ENCODE measurements around the gene SMR3A.

SMR3A gene

DNA sequence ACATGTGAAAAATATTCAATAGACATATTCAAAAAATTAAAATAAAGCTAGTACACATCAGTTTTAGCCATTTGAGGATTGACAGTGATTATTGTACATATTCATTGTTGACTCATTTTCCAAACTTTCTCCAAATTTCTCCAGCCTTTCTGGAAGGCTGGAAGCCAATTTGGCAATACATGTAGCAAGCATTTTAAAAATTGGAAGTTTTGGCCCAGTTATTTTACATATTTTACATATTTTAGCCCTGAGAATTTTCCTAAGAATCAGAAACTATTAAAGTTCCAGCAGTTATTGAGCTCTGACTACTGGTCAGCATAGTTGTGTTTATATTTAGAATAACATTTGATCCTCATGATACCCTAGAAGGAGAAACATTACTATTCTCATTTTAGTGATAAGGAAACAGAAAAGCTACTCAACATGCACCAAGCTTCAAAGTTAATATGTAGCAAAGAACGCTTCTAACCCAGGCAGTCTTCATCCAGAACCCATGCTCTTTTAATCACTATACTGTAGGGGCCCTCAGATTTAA lies 22.6 kb upstream of the SMR3A start:
- TF ChIP-seq EZH2phosphoT487 (IDR thresholded peaks at IDR 0.05; ENCODE audit: borderline replicate concordance), result no peak
- TF ChIP-seq, protein P1, sequence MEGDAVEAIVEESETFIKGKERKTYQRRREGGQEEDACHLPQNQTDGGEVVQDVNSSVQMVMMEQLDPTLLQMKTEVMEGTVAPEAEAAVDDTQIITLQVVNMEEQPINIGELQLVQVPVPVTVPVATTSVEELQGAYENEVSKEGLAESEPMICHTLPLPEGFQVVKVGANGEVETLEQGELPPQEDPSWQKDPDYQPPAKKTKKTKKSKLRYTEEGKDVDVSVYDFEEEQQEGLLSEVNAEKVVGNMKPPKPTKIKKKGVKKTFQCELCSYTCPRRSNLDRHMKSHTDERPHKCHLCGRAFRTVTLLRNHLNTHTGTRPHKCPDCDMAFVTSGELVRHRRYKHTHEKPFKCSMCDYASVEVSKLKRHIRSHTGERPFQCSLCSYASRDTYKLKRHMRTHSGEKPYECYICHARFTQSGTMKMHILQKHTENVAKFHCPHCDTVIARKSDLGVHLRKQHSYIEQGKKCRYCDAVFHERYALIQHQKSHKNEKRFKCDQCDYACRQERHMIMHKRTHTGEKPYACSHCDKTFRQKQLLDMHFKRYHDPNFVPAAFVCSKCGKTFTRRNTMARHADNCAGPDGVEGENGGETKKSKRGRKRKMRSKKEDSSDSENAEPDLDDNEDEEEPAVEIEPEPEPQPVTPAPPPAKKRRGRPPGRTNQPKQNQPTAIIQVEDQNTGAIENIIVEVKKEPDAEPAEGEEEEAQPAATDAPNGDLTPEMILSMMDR (conservative IDR thresholded peaks at IDR 0.05; ENCODE audit: low read length), result no peak
- no peaks in the 10 kb centered on the region for H3K9me2 ChIP-seq (replicated peaks; ENCODE audit: low read depth, low read length)
- H4K20me1 ChIP-seq (ENCODE audit: insufficient read depth, low read length, poor library complexity, severe bottlenecking), result no peaks in the 10 kb centered on the region
- no peak overlapping the region for H2AFZ ChIP-seq (ENCODE audit: low read length)
- no peak overlapping the region for H3K4me2 ChIP-seq (ENCODE audit: low read depth, low read length, poor library complexity, severe bottlenecking)
- no peaks in the 10 kb centered on the region for H3F3A ChIP-seq (ENCODE audit: low read depth)
- H3K4me1 ChIP-seq (ENCODE audit: insufficient read depth, low read length, poor library complexity, severe bottlenecking), result no peaks in the 10 kb centered on the region
- no peak overlapping the region for H3K4me3 ChIP-seq (ENCODE audit: low read length, poor library complexity, severe bottlenecking)
- H3K9me3 ChIP-seq (ENCODE audit: insufficient read depth, low read depth, low read length), result no peaks in the 10 kb centered on the region
- H3K9ac ChIP-seq (ENCODE audit: low read depth, low read length, poor library complexity, severe bottlenecking), result no peak overlapping the region
- no peaks in the 10 kb centered on the region for H3K79me2 ChIP-seq (ENCODE audit: insufficient read depth, low read length)
- H3K27me3 ChIP-seq (ENCODE audit: insufficient read depth, low read length, poor library complexity, severe bottlenecking), result no peaks in the 10 kb centered on the region
- no peaks in the 10 kb centered on the region for H3K36me3 ChIP-seq (ENCODE audit: insufficient read depth, low read length)

GRCh38 chr4:70356185-70356584 lies 4.4 kb upstream of the SMR3A start:
- Histone ChIP-seq H4K20me1 (ENCODE audit: insufficient read depth, low read length, poor library complexity, severe bottlenecking) (no peaks in the 10 kb centered on the region), H3K36me3 (ENCODE audit: insufficient read depth, low read length) (no peaks in the 10 kb centered on the region), H3K9me3 (ENCODE audit: insufficient read depth, low read depth, low read length) (no peaks in the 10 kb centered on the region), H3K9me2 (replicated peaks; ENCODE audit: low read depth, low read length) (no peaks in the 10 kb centered on the region), H3K27me3 (ENCODE audit: insufficient read depth, low read length, poor library complexity, severe bottlenecking) (peaks cover 4% of the 10 kb centered on the region), H3K4me3 (ENCODE audit: low read length, poor library complexity, severe bottlenecking) (no peak overlapping the region), H3K4me2 (ENCODE audit: low read depth, low read length, poor library complexity, severe bottlenecking) (no peak overlapping the region), H3K9ac (ENCODE audit: low read depth, low read length, poor library complexity, severe bottlenecking) (no peak overlapping the region), H3F3A (ENCODE audit: low read depth) (no peaks in the 10 kb centered on the region), H3K79me2 (ENCODE audit: insufficient read depth, low read length) (no peaks in the 10 kb centered on the region), H2AFZ (ENCODE audit: low read length) (no peak overlapping the region), H3K4me1 (ENCODE audit: insufficient read depth, low read length, poor library complexity, severe bottlenecking) (no peaks in the 10 kb centered on the region)
- TF ChIP-seq, protein P1 (conservative IDR thresholded peaks at IDR 0.05; ENCODE audit: low read length), result no peak
- TF ChIP-seq EZH2phosphoT487 (IDR thresholded peaks at IDR 0.05; ENCODE audit: borderline replicate concordance), result no peak

GRCh38 chr4:70359115-70359661 lies 1.4 kb upstream of the SMR3A start:
- Histone ChIP-seq H3K79me2 (ENCODE audit: insufficient read depth, low read length) (no peaks in the 10 kb centered on the region), H3K9ac (ENCODE audit: low read depth, low read length, poor library complexity, severe bottlenecking) (no peak overlapping the region), H2AFZ (ENCODE audit: low read length) (no peak overlapping the region)

More at GRCh38 chr4:70359115-70359661, 1.4 kb upstream of the SMR3A start:
- Histone ChIP-seq H3K9me3 (ENCODE audit: insufficient read depth, low read depth, low read length) (no peaks in the 10 kb centered on the region), H3K4me1 (ENCODE audit: insufficient read depth, low read length, poor library complexity, severe bottlenecking) (no peaks in the 10 kb centered on the region), H4K20me1 (ENCODE audit: insufficient read depth, low read length, poor library complexity, severe bottlenecking) (no peaks in the 10 kb centered on the region), H3K36me3 (ENCODE audit: insufficient read depth, low read length) (no peaks in the 10 kb centered on the region), H3K4me2 (ENCODE audit: low read depth, low read length, poor library complexity, severe bottlenecking) (no peak overlapping the region), H3K27me3 (ENCODE audit: insufficient read depth, low read length, poor library complexity, severe bottlenecking) (no peaks in the 10 kb centered on the region), H3K9me2 (replicated peaks; ENCODE audit: low read depth, low read length) (no peaks in the 10 kb centered on the region), H3K4me3 (ENCODE audit: low read length, poor library complexity, severe bottlenecking) (no peak overlapping the region), H3F3A (ENCODE audit: low read depth) (no peaks in the 10 kb centered on the region)
- TF ChIP-seq, protein P1 (conservative IDR thresholded peaks at IDR 0.05; ENCODE audit: low read length), result no peak
- no peak for TF ChIP-seq EZH2phosphoT487 (IDR thresholded peaks at IDR 0.05; ENCODE audit: borderline replicate concordance)
